VCaP (cell line): ENCODE measurements around the gene COQ8A.

Experiments used
- H3K27ac ChIP-seq: fragments of 450-650 bp; 2 replicates; pipeline ENCODE4 v1.5.1; 2017
- CTCF ChIP-seq: fragments of 450-650 bp; conservative IDR thresholded peaks from 2 replicates; pipeline ENCODE4 v1.5.1; 2017; ENCODE audit warnings: mild to moderate bottlenecking, moderate library complexity

Gene COQ8A

GRCh38 chr1:227009937-227010336 lies 69.8 kb downstream of the COQ8A start:
- H3K27ac ChIP-seq = no peak overlapping the region
- TF ChIP-seq CTCF = no peak

- no peak overlapping the region for H3K27ac ChIP-seq
- TF ChIP-seq CTCF = no peak
Observed at GRCh38 chr1:227010645-227011044, 70.6 kb downstream of the COQ8A start.

- peak overlapping the region; percentile 61 for H3K27ac ChIP-seq
- no peak for TF ChIP-seq CTCF
Observed at GRCh38 chr1:227016990-227017389, 76.9 kb downstream of the COQ8A start.

- no peak for TF ChIP-seq CTCF
- H3K27ac ChIP-seq = no peak overlapping the region
Observed at GRCh38 chr1:227032396-227032795, 92.3 kb downstream of the COQ8A start.

GRCh38 chr1:227033880-227034279 lies 93.8 kb downstream of the COQ8A start:
- H3K27ac ChIP-seq = no peak overlapping the region
- no peak for TF ChIP-seq CTCF

- no peak for TF ChIP-seq CTCF
- H3K27ac ChIP-seq = no peak overlapping the region
Observed at GRCh38 chr1:227035316-227035715, 95.2 kb downstream of the COQ8A start.

- no peak for TF ChIP-seq CTCF
- no peak overlapping the region for H3K27ac ChIP-seq
Observed at GRCh38 chr1:227037121-227037520, 97.0 kb downstream of the COQ8A start.
